Measurements from ENCODE around the gene OR7G1.
A peak's percentile ranks its signal among the peaks of the same experiment; 100 is the strongest.

OR7G1 gene
- total RNA-seq: 0 reads per million in 4 experiments

- no peak for DNase-seq
Observed at GRCh38 chr19:9115307-9115813, at the start of gene OR7G1. Gene OR7G1 (minus strand): TSS chr19:9115763. CDS start chr19:9115763, 0 bp downstream.

GRCh38 chr19:9165261-9165660 lies 49.7 kb upstream of the OR7G1 start:
- no peak for DNase-seq

- no peak for DNase-seq
Observed at GRCh38 chr19:9161427-9161826, 45.9 kb upstream of the OR7G1 start.

GRCh38 chr19:9159891-9160290 lies 44.3 kb upstream of the OR7G1 start:
- no peak for DNase-seq

- DNase-seq: no peak
Observed at GRCh38 chr19:9156304-9156703, 40.7 kb upstream of the OR7G1 start.

GRCh38 chr19:9155591-9155990 lies 40.0 kb upstream of the OR7G1 start:
- DNase-seq: no peak

GRCh38 chr19:9151367-9151766 lies 35.8 kb upstream of the OR7G1 start:
- no peak for DNase-seq

GRCh38 chr19:9150650-9151049 lies 35.1 kb upstream of the OR7G1 start:
- DNase-seq: no peak

GRCh38 chr19:9149997-9150396 lies 34.4 kb upstream of the OR7G1 start:
- no peak for DNase-seq

- DNase-seq: no peak
Observed at GRCh38 chr19:9148697-9149096, 33.1 kb upstream of the OR7G1 start.

GRCh38 chr19:9146882-9147281 lies 31.3 kb upstream of the OR7G1 start:
- DNase-seq: no peak

- DNase-seq: no peak
Observed at GRCh38 chr19:9144920-9145319, 29.4 kb upstream of the OR7G1 start.

GRCh38 chr19:9140159-9140874 lies 24.8 kb upstream of the OR7G1 start, which contains the start of gene ZNF317:
Gene ZNF317 (plus strand): TSS chr19:9140397. CDS start chr19:9156017, 15,620 bp downstream.
- peak; percentile 84 for DNase-seq

GRCh38 chr19:9139609-9140158 lies 24.1 kb upstream of the OR7G1 start:
- no peak for DNase-seq

GRCh38 chr19:9132422-9132821 lies 16.9 kb upstream of the OR7G1 start:
- no peak for DNase-seq

GRCh38 chr19:9130965-9131364 lies 15.4 kb upstream of the OR7G1 start:
- DNase-seq: no peak

- no peak for DNase-seq
Observed at GRCh38 chr19:9128171-9128570, 12.6 kb upstream of the OR7G1 start.

GRCh38 chr19:9126900-9127405 lies 11.4 kb upstream of the OR7G1 start, which contains the start of gene OR7G3:
Gene OR7G3 (minus strand): TSS chr19:9126950. CDS start chr19:9126950, 0 bp downstream.
- DNase-seq: no peak

- no peak for DNase-seq
Observed at GRCh38 chr19:9116547-9116946, 984 bp upstream of the OR7G1 start.

- DNase-seq: no peak
Observed at GRCh38 chr19:9109959-9110358, 5.6 kb downstream of the OR7G1 start.

GRCh38 chr19:9107375-9107774 lies 8.2 kb downstream of the OR7G1 start, which contains the start of gene OR7G2:
Gene OR7G2 (minus strand): TSS chr19:9107475. CDS start chr19:9103243, 4,232 bp downstream.
- DNase-seq: no peak

- DNase-seq: no peak
Observed at GRCh38 chr19:9086761-9087160, 28.8 kb downstream of the OR7G1 start, which contains the start of gene OR1M1. Gene OR1M1 (plus strand): TSS chr19:9087061. CDS start chr19:9093245, 6,184 bp downstream.

GRCh38 chr19:9078651-9079050 lies 36.9 kb downstream of the OR7G1 start:
- no peak for DNase-seq

GRCh38 chr19:9076901-9077300 lies 38.7 kb downstream of the OR7G1 start:
- no peak for DNase-seq

All from effector CD8-positive, alpha-beta T cell (primary cell).